Measurements from ENCODE around the gene STAT4.

GRCh38 chr2:191056228-191056627 is 94.6 kb downstream of the STAT4 start:
- no peak for TF ChIP-seq EZH2 (IDR thresholded peaks at IDR 0.05; ENCODE audit: borderline replicate concordance, low read length)
- TF ChIP-seq, protein P1, sequence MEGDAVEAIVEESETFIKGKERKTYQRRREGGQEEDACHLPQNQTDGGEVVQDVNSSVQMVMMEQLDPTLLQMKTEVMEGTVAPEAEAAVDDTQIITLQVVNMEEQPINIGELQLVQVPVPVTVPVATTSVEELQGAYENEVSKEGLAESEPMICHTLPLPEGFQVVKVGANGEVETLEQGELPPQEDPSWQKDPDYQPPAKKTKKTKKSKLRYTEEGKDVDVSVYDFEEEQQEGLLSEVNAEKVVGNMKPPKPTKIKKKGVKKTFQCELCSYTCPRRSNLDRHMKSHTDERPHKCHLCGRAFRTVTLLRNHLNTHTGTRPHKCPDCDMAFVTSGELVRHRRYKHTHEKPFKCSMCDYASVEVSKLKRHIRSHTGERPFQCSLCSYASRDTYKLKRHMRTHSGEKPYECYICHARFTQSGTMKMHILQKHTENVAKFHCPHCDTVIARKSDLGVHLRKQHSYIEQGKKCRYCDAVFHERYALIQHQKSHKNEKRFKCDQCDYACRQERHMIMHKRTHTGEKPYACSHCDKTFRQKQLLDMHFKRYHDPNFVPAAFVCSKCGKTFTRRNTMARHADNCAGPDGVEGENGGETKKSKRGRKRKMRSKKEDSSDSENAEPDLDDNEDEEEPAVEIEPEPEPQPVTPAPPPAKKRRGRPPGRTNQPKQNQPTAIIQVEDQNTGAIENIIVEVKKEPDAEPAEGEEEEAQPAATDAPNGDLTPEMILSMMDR (conservative IDR thresholded peaks at IDR 0.05 in 1 of 2, IDR thresholded peaks at IDR 0.05 in 1 of 2; ENCODE audit: extremely low read depth in 1 of 2, insufficient read depth in 1 of 2, low read depth in 1 of 2, low read length in 2 of 2), result no peak

Data from mammary epithelial cell (primary cell).